Fibroblast of lung (primary cell): ENCODE measurements around the gene DPYSL4.

Experiments
- CTCF ChIP-seq, 2 donors: IDR thresholded peaks in 1 of 2; conservative IDR thresholded peaks in 1 of 2; 1 replicate in 1 of 2; 2 replicates in 1 of 2; pipeline ENCODE4 v1.5.1; 2011 to 2012; ENCODE audit warnings: low read length in 2 of 2, control low read depth in 1 of 2, inconsistent platforms in 1 of 2, low read depth in 1 of 2, mild to moderate bottlenecking in 1 of 2
- EZH2 ChIP-seq: IDR thresholded peaks from 2 replicates; pipeline ENCODE4 v1.5.1; 2012; ENCODE audit warnings: low read length, control low read depth, mild to moderate bottlenecking; ENCODE audit errors: missing control alignments

GRCh38 chr10:132189810-132190422 is 3.2 kb downstream of the DPYSL4 start:
- TF ChIP-seq CTCF (conservative IDR thresholded peaks at IDR 0.05 in 1 of 2, IDR thresholded peaks at IDR 0.05 in 1 of 2; ENCODE audit: low read depth in 1 of 2, low read length in 2 of 2) (no peak), EZH2 (no peak)
